ENCODE measurements around the gene CCDC198. TPM values are rescaled to one million over a fixed set of nuclear protein-coding genes. Genes with fewer than 3 reads are reported as not detected.

Gene CCDC198
- polyA plus RNA-seq, 2 of the 4 experiments (the other 2 are of a cell fraction), result 8.1 to 11.6 TPM

DNA sequence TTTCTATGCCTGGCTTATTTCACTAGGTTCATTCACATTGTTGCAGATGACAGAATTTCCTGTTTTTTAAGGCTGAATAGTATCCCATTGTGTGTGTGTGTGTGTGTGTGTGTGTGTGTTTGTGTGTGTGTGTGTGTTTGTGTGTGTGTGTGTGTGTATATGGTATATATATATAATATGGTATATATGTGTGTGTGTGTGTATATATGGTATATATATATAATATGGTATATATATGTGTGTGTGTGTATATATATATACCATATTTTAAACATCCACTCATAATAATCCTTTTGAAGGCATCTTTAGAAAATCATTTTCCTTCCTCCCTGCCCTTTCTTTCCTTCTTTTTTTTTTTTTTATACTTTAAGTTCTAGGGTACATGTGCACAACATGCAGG is 5.0 kb upstream of the CCDC198 start:
- Histone ChIP-seq H3K4me2 (no peak overlapping the region), H3K4me3 (no peak overlapping the region), H3K9me3 (no peaks in the 10 kb centered on the region), H3K27ac (no peak overlapping the region), H3K4me1 (peaks cover 20% of the 10 kb centered on the region)
- ChIA-PET POLR2A (no interaction called here), CTCF (no interaction called here)
- DNase-seq (ENCODE audit: low read depth in 1 of 2, low spot score in 1 of 2), result no peak
- ATAC-seq, result no peak
- no peak for FAIRE-seq
- TF ChIP-seq RCOR1 (IDR thresholded peaks at IDR 0.05; ENCODE audit: low read depth, low read length), result no peak
- no peak for TF ChIP-seq ZNF302 (CRISPR knock-in tag; IDR thresholded peaks at IDR 0.05)
- TF ChIP-seq, protein P1, sequence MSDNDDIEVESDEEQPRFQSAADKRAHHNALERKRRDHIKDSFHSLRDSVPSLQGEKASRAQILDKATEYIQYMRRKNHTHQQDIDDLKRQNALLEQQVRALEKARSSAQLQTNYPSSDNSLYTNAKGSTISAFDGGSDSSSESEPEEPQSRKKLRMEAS (IDR thresholded peaks at IDR 0.05), result no peak
- TF ChIP-seq NR3C1 (IDR thresholded peaks at IDR 0.05), result no peak
- TF ChIP-seq EHMT2 (IDR thresholded peaks at IDR 0.05; ENCODE audit: low read depth), result no peak
- no peak for TF ChIP-seq NFE2L2 (conservative IDR thresholded peaks at IDR 0.05; ENCODE audit: low read length)
- no peak for TF ChIP-seq ZC3H11A (IDR thresholded peaks at IDR 0.05)
- TF ChIP-seq CHD2 (IDR thresholded peaks at IDR 0.05; ENCODE audit: low read length, partially characterized antibody), result no peak
- TF ChIP-seq FOXS1 (CRISPR knock-in tag; IDR thresholded peaks at IDR 0.05), result no peak
- no peak for TF ChIP-seq RNF2 (IDR thresholded peaks at IDR 0.05; ENCODE audit: borderline replicate concordance, low read depth)

DNA sequence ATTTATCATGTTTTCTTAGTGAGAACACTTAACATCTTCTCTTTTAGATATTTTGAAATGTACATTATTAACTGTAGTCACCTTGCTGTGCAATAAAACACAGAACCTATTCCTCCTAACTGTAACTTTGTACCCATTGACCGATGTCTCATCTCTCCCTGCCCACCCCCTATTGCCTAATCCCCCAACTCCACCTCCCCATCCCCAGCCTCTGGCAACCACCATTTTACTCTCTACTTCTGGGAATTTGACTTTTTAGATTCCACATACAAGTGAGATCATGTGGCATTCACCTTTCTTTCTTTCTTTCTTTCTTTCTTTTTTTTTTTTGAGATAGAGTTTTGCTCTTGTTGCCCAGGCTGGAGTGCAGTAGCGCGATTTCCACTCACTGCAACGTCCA is 4.4 kb upstream of the CCDC198 start:
- WGBS (ENCODE audit: missing lambda C conversion rate), result 69% methylated on average over 4 of the region's 4 CpGs
- FAIRE-seq, result no peak

DNA sequence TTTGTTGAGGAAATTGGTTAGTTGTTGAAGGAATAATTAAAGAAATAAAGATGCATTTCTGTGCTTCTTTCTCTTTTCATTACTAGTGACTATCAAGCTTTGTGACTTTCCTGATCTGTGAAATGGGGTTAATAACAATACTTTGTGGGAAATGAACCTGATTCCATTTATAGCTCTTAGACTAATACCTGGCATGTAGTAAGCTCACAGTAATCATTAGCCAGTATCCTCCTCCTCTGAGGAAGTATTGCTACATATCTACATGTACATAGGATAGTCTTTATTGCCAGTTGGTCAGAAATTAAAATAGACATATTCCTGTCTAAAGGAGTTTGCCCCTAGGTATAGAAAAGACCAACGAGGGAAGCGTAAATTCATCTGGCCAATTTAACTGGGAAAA is 1.8 kb upstream of the CCDC198 start:
- H3K4me2 ChIP-seq, result peak overlapping the region; percentile 32
- ChIA-PET CTCF (interaction anchor here (0.6 to 1.6 kb wide), 5 partner anchors 8 to 917 kb away, joined by 3 to 8 read pairs (median 3); no protein-coding TSS in a partner anchor), POLR2A (no interaction called here)
- no peaks in the 10 kb centered on the region for H3K9me3 ChIP-seq
- no peak overlapping the region for H3K27ac ChIP-seq
- no peak for TF ChIP-seq ESRRA (IDR thresholded peaks at IDR 0.05; ENCODE audit: borderline replicate concordance, low read length)
- TF ChIP-seq, protein P2, sequence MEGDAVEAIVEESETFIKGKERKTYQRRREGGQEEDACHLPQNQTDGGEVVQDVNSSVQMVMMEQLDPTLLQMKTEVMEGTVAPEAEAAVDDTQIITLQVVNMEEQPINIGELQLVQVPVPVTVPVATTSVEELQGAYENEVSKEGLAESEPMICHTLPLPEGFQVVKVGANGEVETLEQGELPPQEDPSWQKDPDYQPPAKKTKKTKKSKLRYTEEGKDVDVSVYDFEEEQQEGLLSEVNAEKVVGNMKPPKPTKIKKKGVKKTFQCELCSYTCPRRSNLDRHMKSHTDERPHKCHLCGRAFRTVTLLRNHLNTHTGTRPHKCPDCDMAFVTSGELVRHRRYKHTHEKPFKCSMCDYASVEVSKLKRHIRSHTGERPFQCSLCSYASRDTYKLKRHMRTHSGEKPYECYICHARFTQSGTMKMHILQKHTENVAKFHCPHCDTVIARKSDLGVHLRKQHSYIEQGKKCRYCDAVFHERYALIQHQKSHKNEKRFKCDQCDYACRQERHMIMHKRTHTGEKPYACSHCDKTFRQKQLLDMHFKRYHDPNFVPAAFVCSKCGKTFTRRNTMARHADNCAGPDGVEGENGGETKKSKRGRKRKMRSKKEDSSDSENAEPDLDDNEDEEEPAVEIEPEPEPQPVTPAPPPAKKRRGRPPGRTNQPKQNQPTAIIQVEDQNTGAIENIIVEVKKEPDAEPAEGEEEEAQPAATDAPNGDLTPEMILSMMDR (IDR thresholded peaks at IDR 0.05), result no peak
- no peak for TF ChIP-seq ZFP36 (IDR thresholded peaks at IDR 0.05; ENCODE audit: borderline replicate concordance, partially characterized antibody)
- no peak for TF ChIP-seq FOSL2 (IDR thresholded peaks at IDR 0.05)
- TF ChIP-seq FOSL2 (CRISPR knock-in tag; IDR thresholded peaks at IDR 0.05), result no peak
- no peak for TF ChIP-seq RCOR1 (IDR thresholded peaks at IDR 0.05; ENCODE audit: low read depth, low read length)
- TF ChIP-seq, protein P1 (IDR thresholded peaks at IDR 0.05), result no peak
- TF ChIP-seq SMC3 (IDR thresholded peaks at IDR 0.05), result no peak
- TF ChIP-seq, protein P3, sequence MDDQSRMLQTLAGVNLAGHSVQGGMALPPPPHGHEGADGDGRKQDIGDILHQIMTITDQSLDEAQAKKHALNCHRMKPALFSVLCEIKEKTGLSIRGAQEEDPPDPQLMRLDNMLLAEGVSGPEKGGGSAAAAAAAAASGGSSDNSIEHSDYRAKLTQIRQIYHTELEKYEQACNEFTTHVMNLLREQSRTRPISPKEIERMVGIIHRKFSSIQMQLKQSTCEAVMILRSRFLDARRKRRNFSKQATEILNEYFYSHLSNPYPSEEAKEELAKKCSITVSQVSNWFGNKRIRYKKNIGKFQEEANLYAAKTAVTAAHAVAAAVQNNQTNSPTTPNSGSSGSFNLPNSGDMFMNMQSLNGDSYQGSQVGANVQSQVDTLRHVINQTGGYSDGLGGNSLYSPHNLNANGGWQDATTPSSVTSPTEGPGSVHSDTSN (IDR thresholded peaks at IDR 0.05), result no peak
- peaks cover 38% of the 10 kb centered on the region for H3K4me1 ChIP-seq
- ATAC-seq (no peak), FAIRE-seq (no peak), DNase-seq (ENCODE audit: low read depth in 1 of 2, low spot score in 1 of 2) (peak in 1 of 2 experiments; percentile 12)
- 55% methylated on average over 2 of the region's 2 CpGs for whole genome bisulfite sequencing (ENCODE audit: missing lambda C conversion rate)
- H3K4me3 ChIP-seq, result no peak overlapping the region

More for the DNA sequence above, 4.4 kb upstream of the CCDC198 start:
- Histone ChIP-seq H3K4me1 (peaks cover 24% of the 10 kb centered on the region), H3K4me2 (no peak overlapping the region), H3K27ac (no peak overlapping the region), H3K9me3 (no peaks in the 10 kb centered on the region), H3K4me3 (no peak overlapping the region)
- ChIA-PET POLR2A (no interaction called here), CTCF (no interaction called here)
- DNase-seq (ENCODE audit: low read depth in 1 of 2, low spot score in 1 of 2) (no peak), ATAC-seq (no peak)
- TF ChIP-seq, protein P4, sequence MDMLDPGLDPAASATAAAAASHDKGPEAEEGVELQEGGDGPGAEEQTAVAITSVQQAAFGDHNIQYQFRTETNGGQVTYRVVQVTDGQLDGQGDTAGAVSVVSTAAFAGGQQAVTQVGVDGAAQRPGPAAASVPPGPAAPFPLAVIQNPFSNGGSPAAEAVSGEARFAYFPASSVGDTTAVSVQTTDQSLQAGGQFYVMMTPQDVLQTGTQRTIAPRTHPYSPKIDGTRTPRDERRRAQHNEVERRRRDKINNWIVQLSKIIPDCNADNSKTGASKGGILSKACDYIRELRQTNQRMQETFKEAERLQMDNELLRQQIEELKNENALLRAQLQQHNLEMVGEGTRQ (IDR thresholded peaks at IDR 0.05), result no peak
- TF ChIP-seq HDAC2 (IDR thresholded peaks at IDR 0.05) (no peak), SMC3 (IDR thresholded peaks at IDR 0.05) (no peak)
- TF ChIP-seq, protein P3 (IDR thresholded peaks at IDR 0.05), result no peak

Measured in A549 (cell line).